ENCODE measurements around the gene LMBR1.
"Not testable (repeated sequence)": the region's sequence is repeated elsewhere in the genome, so short reads cannot be mapped to it uniquely, and the experiment has no call there.

LMBR1 gene

GRCh38 chr7:156739596-156739995, 153.4 kb downstream of the LMBR1 start:
- Histone ChIP-seq H3K36me3 (ENCODE audit: insufficient read depth, low read length) (peaks cover under 1% of the 10 kb centered on the region), H3K9me3 (ENCODE audit: low read length) (peaks cover 5% of the 10 kb centered on the region), H3K27me3 (ENCODE audit: insufficient read depth, low read length) (no peaks in the 10 kb centered on the region), H3K4me3 (ENCODE audit: low read length) (no peak overlapping the region), H2AFZ (ENCODE audit: low read depth, low read length) (no peak overlapping the region), H3K4me1 (ENCODE audit: insufficient read depth, low read length) (no peaks in the 10 kb centered on the region)

GRCh38 chr7:156735851-156736250, 157.1 kb downstream of the LMBR1 start:
- H3K36me3 ChIP-seq (ENCODE audit: insufficient read depth, low read length): peaks cover 2% of the 10 kb centered on the region
- H3K27me3 ChIP-seq (ENCODE audit: insufficient read depth, low read length): no peaks in the 10 kb centered on the region
- H3K4me1 ChIP-seq (ENCODE audit: insufficient read depth, low read length): no peaks in the 10 kb centered on the region
- no peak overlapping the region for H3K4me3 ChIP-seq (ENCODE audit: low read length)
- H3K9me3 ChIP-seq (ENCODE audit: low read length): peaks cover 5% of the 10 kb centered on the region
- no peak overlapping the region for H2AFZ ChIP-seq (ENCODE audit: low read depth, low read length)

GRCh38 chr7:156733638-156734037, 159.3 kb downstream of the LMBR1 start:
- H3K36me3 ChIP-seq (ENCODE audit: insufficient read depth, low read length): peaks cover 2% of the 10 kb centered on the region
- H3K27me3 ChIP-seq (ENCODE audit: insufficient read depth, low read length): no peaks in the 10 kb centered on the region
- no peaks in the 10 kb centered on the region for H3K4me1 ChIP-seq (ENCODE audit: insufficient read depth, low read length)
- no peak overlapping the region for H2AFZ ChIP-seq (ENCODE audit: low read depth, low read length)
- H3K4me3 ChIP-seq (ENCODE audit: low read length): no peak overlapping the region
- peaks cover 6% of the 10 kb centered on the region for H3K9me3 ChIP-seq (ENCODE audit: low read length)

DNA sequence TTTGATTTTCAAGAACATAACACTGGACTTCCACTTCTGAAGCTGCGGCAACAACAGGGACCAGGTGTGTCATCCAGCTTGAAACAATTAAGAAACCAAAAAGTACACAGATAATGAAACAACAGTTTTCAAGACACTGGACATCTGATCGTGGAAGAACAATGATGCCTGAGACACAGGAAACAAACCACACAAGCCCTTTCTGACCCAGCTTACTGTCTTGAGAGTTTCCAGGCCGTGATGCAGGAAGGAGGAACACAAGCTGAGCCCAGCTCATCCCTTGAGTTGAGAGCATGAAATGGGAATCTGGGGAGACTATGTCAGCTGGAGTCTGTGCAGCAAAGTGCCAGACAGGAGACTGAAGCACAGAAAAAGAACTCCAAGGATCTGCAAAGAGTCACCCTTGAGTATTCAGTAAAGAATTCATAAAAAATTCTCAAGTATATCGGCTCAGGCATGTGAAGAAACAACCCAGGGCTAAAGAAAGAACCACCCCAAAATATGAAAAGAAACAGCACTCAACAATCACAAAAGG, 160.8 kb downstream of the LMBR1 start:
- H2AFZ ChIP-seq (ENCODE audit: low read depth, low read length): no peak overlapping the region
- peaks cover 6% of the 10 kb centered on the region for H3K9me3 ChIP-seq (ENCODE audit: low read length)
- H3K4me3 ChIP-seq (ENCODE audit: low read length): no peak overlapping the region
- no peaks in the 10 kb centered on the region for H3K27me3 ChIP-seq (ENCODE audit: insufficient read depth, low read length)
- H3K36me3 ChIP-seq (ENCODE audit: insufficient read depth, low read length): peaks cover 2% of the 10 kb centered on the region
- no peaks in the 10 kb centered on the region for H3K4me1 ChIP-seq (ENCODE audit: insufficient read depth, low read length)

DNA sequence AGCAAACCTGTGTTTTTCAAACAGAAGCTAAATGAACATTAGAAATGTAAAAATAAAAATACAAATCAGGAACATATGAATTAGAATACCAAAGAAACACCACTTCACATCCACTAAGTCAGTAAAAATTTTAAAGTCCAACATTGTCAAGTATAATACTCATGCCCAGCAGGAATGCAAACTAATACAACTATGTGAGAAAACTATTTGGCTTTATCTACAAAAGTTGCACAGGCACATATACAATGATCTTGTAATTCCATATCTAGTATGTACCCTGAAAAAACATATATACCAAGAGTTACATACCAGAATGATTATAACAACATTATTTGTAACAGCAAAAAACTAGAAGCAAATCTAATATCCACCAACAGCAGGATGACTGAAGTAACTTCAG, 161.3 kb downstream of the LMBR1 start:
- Histone ChIP-seq H2AFZ (ENCODE audit: low read depth, low read length) (no peak overlapping the region), H3K36me3 (ENCODE audit: insufficient read depth, low read length) (peaks cover 2% of the 10 kb centered on the region), H3K27me3 (ENCODE audit: insufficient read depth, low read length) (no peaks in the 10 kb centered on the region), H3K4me3 (ENCODE audit: low read length) (no peak overlapping the region), H3K9me3 (ENCODE audit: low read length) (peaks cover 6% of the 10 kb centered on the region), H3K4me1 (ENCODE audit: insufficient read depth, low read length) (no peaks in the 10 kb centered on the region)

- H3K4me1 ChIP-seq (ENCODE audit: insufficient read depth, low read length): peaks cover 15% of the 10 kb centered on the region
- H2AFZ ChIP-seq (ENCODE audit: low read depth, low read length): no peak overlapping the region
- H3K9me3 ChIP-seq (ENCODE audit: low read length): peaks cover 4% of the 10 kb centered on the region
- H3K36me3 ChIP-seq (ENCODE audit: insufficient read depth, low read length): no peaks in the 10 kb centered on the region
- no peak overlapping the region for H3K4me3 ChIP-seq (ENCODE audit: low read length)
- H3K27me3 ChIP-seq (ENCODE audit: insufficient read depth, low read length): no peaks in the 10 kb centered on the region
These were observed 167.0 kb downstream of the LMBR1 start for GRCh38 chr7:156725936-156726335.

GRCh38 chr7:156725073-156725472, 167.9 kb downstream of the LMBR1 start:
- Histone ChIP-seq H3K4me1 (ENCODE audit: insufficient read depth, low read length) (peaks cover 15% of the 10 kb centered on the region), H3K36me3 (ENCODE audit: insufficient read depth, low read length) (no peaks in the 10 kb centered on the region), H3K4me3 (ENCODE audit: low read length) (no peak overlapping the region), H3K27me3 (ENCODE audit: insufficient read depth, low read length) (no peaks in the 10 kb centered on the region), H3K9me3 (ENCODE audit: low read length) (peaks cover 3% of the 10 kb centered on the region), H2AFZ (ENCODE audit: low read depth, low read length) (no peak overlapping the region)

DNA sequence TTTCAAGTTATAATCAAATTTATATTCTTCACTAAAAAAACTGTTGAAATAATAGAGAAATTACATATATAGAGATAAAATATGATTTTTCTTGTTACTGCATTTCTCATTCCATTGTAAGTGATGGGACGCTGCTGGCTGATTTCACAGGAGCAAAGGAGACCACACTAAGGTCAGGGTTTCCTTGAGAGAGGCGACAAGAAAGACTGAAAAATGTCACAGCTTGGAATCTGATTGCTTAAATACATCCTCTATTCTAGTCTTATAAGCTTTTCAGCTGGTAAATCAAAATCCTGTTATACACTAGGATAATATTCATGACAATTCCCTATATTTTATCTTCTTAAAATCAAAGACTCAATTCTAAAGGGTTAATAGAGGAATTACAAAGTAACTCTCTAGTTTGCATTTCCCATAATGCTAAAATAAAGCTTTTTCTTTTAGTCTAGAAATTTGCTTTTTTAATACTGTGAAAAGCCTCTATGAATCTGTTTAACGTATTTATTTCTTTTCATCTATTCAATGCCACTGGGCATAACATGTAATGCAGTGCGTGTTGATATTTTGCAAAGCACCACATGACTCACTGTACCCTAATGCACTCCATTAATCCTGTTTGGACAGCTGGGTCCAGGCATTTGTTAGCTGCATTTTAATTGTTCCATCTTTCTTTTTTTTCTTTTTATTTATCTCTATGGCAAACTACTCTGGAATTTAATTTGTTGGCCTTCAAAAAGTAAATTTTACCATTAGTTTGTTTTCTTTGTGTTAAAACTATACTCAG, 170.7 kb downstream of the LMBR1 start:
- no peaks in the 10 kb centered on the region for H3K36me3 ChIP-seq (ENCODE audit: insufficient read depth, low read length)

DNA sequence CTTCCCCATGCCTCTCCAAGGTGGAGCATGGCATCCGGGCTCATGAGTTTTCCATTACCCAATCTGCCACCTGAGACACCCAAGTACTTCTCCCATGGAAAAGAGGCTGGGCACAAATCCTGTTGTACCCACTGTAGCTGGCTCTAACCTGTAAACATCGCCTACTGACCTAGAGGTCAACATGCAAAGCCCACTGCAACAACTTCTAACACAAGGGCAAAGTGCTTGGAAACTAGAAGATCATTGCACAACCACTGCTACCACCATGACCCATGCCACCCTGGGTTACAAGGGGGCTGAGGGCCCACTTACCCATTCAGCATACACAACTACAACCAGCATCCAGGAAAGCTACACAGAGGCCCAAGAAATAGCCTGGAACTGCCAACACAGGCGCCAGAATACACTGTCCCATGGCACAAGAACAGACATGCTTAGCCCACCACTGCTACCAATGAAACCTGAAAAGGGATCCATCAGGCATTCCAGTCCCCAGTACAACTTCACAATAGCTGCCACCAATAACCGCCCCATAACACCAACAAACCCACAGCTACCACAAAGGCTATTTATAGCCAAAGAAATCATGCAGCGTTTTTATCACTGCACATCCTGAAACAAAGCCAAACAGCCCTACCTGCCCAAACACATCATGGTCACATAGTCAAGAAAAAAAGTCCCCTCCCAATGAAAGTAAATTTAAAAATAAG, 189.1 kb downstream of the LMBR1 start:
- Histone ChIP-seq H3K4me3 (ENCODE audit: low read length) (no peak overlapping the region), H3K27me3 (ENCODE audit: insufficient read depth, low read length) (no peaks in the 10 kb centered on the region), H2AFZ (ENCODE audit: low read depth, low read length) (no peak overlapping the region), H3K36me3 (ENCODE audit: insufficient read depth, low read length) (peaks cover 5% of the 10 kb centered on the region), H3K9me3 (ENCODE audit: low read length) (peaks cover 10% of the 10 kb centered on the region), H3K4me1 (ENCODE audit: insufficient read depth, low read length) (no peaks in the 10 kb centered on the region)

More for the DNA sequence above, 170.7 kb downstream of the LMBR1 start:
- no peak overlapping the region for H3K4me3 ChIP-seq (ENCODE audit: low read length)
- H2AFZ ChIP-seq (ENCODE audit: low read depth, low read length): no peak overlapping the region
- H3K27me3 ChIP-seq (ENCODE audit: insufficient read depth, low read length): no peaks in the 10 kb centered on the region
- H3K4me1 ChIP-seq (ENCODE audit: insufficient read depth, low read length): peaks cover 15% of the 10 kb centered on the region
- H3K9me3 ChIP-seq (ENCODE audit: low read length): no peaks in the 10 kb centered on the region

DNA sequence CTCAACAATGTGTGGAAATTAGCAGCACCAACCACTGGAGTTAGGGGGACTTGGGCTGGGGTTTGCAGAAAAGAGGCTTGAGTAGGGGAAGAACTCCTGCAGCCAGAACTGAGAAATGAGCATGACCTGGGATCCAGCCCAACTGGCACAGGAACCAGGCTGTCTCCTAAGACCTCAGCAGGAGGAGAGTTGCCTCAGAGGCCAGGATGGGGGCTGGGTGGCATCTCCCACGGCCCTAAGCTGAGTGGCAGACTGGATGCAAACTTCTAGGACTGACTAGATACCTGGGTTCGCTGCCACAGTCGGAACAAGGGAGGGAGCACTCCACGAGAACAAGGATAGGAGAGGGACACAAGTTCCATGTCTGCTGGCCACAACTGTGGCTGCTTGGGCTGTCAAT, 189.8 kb downstream of the LMBR1 start:
- no peak overlapping the region for H3K4me3 ChIP-seq (ENCODE audit: low read length)
- peaks cover 9% of the 10 kb centered on the region for H3K9me3 ChIP-seq (ENCODE audit: low read length)
- no peak overlapping the region for H2AFZ ChIP-seq (ENCODE audit: low read depth, low read length)
- H3K36me3 ChIP-seq (ENCODE audit: insufficient read depth, low read length): peaks cover 5% of the 10 kb centered on the region
- no peaks in the 10 kb centered on the region for H3K4me1 ChIP-seq (ENCODE audit: insufficient read depth, low read length)
- no peaks in the 10 kb centered on the region for H3K27me3 ChIP-seq (ENCODE audit: insufficient read depth, low read length)

GRCh38 chr7:156702399-156702798, 190.6 kb downstream of the LMBR1 start:
- H3K36me3 ChIP-seq (ENCODE audit: insufficient read depth, low read length): peaks cover 5% of the 10 kb centered on the region
- no peak overlapping the region for H3K4me3 ChIP-seq (ENCODE audit: low read length)
- no peak overlapping the region for H2AFZ ChIP-seq (ENCODE audit: low read depth, low read length)
- H3K27me3 ChIP-seq (ENCODE audit: insufficient read depth, low read length): no peaks in the 10 kb centered on the region
- H3K9me3 ChIP-seq (ENCODE audit: low read length): peaks cover 11% of the 10 kb centered on the region
- no peaks in the 10 kb centered on the region for H3K4me1 ChIP-seq (ENCODE audit: insufficient read depth, low read length)

- H3K4me3 ChIP-seq (ENCODE audit: low read length); H3K36me3 ChIP-seq (ENCODE audit: insufficient read depth, low read length); H3K4me1 ChIP-seq (ENCODE audit: insufficient read depth, low read length); H3K27me3 ChIP-seq (ENCODE audit: insufficient read depth, low read length); H2AFZ ChIP-seq (ENCODE audit: low read depth, low read length): not testable (repeated sequence)
- peaks cover 11% of the 10 kb centered on the region for H3K9me3 ChIP-seq (ENCODE audit: low read length)
These were observed 191.2 kb downstream of the LMBR1 start for GRCh38 chr7:156701787-156702186.

- H3K27me3 ChIP-seq (ENCODE audit: insufficient read depth, low read length); H3K36me3 ChIP-seq (ENCODE audit: insufficient read depth, low read length); H3K4me1 ChIP-seq (ENCODE audit: insufficient read depth, low read length); H3K4me3 ChIP-seq (ENCODE audit: low read length); H2AFZ ChIP-seq (ENCODE audit: low read depth, low read length): not testable (repeated sequence)
- H3K9me3 ChIP-seq (ENCODE audit: low read length): peaks cover 14% of the 10 kb centered on the region
These were observed 194.5 kb downstream of the LMBR1 start for GRCh38 chr7:156698512-156698911.
